Mesenchymal stem cell (in vitro differentiated cells and primary cell): ENCODE data around the gene LYZL6.

Experiments used
- DNase-seq: peaks from one replicate; pipeline ENCODE4 v3.0.0-alpha.2; 2013
- H2AFZ ChIP-seq: one replicate; pipeline ENCODE4 v1.6.1; 2013; ENCODE audit warnings: low read depth, mild to moderate bottlenecking, control low read depth, inconsistent platforms, low read length, moderate library complexity
- H2AK5ac ChIP-seq: 2 replicates; pipeline ENCODE4 v1.6.1; 2013; ENCODE audit warnings: low read length, moderate library complexity, mild to moderate bottlenecking, inconsistent platforms; ENCODE audit not compliant: severe bottlenecking
- H2BK120ac ChIP-seq: one replicate; pipeline ENCODE4 v1.6.1; 2013; ENCODE audit warnings: low read depth, mild to moderate bottlenecking, inconsistent platforms, low read length, moderate library complexity
- H2BK12ac ChIP-seq, 2 experiments: one replicate each; pipeline ENCODE4 v1.6.1; 2013; ENCODE audit warnings: inconsistent platforms in 2 of 2, low read length in 2 of 2, mild to moderate bottlenecking in 2 of 2, moderate library complexity in 2 of 2, control low read depth in 1 of 2
- H2BK15ac ChIP-seq: one replicate; pipeline ENCODE4 v1.6.1; 2013; ENCODE audit warnings: mild to moderate bottlenecking, low read depth, inconsistent platforms; ENCODE audit not compliant: poor library complexity, severe bottlenecking
- H2BK5ac ChIP-seq: 2 replicates; pipeline ENCODE4 v1.6.1; 2013; ENCODE audit warnings: low read depth, mild to moderate bottlenecking, low read length, control low read depth, inconsistent platforms; ENCODE audit not compliant: poor library complexity, severe bottlenecking
- H3K14ac ChIP-seq, 2 experiments: one replicate each; pipeline ENCODE4 v1.6.1; 2013; ENCODE audit warnings: inconsistent platforms in 2 of 2, low read length in 2 of 2, control low read depth in 1 of 2, mild to moderate bottlenecking in 1 of 2, moderate library complexity in 1 of 2
- H3K18ac ChIP-seq, 2 experiments: one replicate each; pipeline ENCODE4 v1.6.1; 2013; ENCODE audit warnings: inconsistent platforms in 2 of 2, low read length in 2 of 2, control low read depth in 1 of 2, low read depth in 1 of 2, mild to moderate bottlenecking in 1 of 2
- H3K23ac ChIP-seq, 2 experiments: one replicate each; pipeline ENCODE4 v1.6.1; 2013; ENCODE audit warnings: inconsistent platforms in 2 of 2, low read length in 2 of 2, mild to moderate bottlenecking in 2 of 2, moderate library complexity in 2 of 2, control low read depth in 1 of 2
- H3K27ac ChIP-seq: 2 replicates; pipeline ENCODE4 v1.5.1; 2013; ENCODE audit warnings: mild to moderate bottlenecking, moderate library complexity, low read length, control low read depth, inconsistent platforms; ENCODE audit not compliant: poor library complexity, severe bottlenecking
- H3K27me3 ChIP-seq, 2 experiments: 2 replicates each; pipeline versions ENCODE4 v1.6.1 to v1.7.0; 2013; ENCODE audit warnings: low read length in 2 of 2, mild to moderate bottlenecking in 2 of 2, moderate library complexity in 2 of 2, control low read depth in 1 of 2, inconsistent platforms in 1 of 2; ENCODE audit not compliant: control insufficient read depth in 1 of 2, insufficient read depth in 1 of 2
- H3K36me3 ChIP-seq, 2 experiments: 2 replicates each; pipeline versions ENCODE4 v1.6.1 to v1.7.0; 2013; ENCODE audit warnings: low read length in 2 of 2, control low read depth in 1 of 2, inconsistent platforms in 1 of 2, low read depth in 1 of 2, mild to moderate bottlenecking in 1 of 2; ENCODE audit not compliant: insufficient read depth in 2 of 2, control insufficient read depth in 1 of 2
- H3K4ac ChIP-seq, 2 experiments: one replicate each; pipeline ENCODE4 v1.6.1; 2013; ENCODE audit warnings: inconsistent platforms in 2 of 2, low read length in 2 of 2, mild to moderate bottlenecking in 2 of 2, moderate library complexity in 2 of 2, control low read depth in 1 of 2, low read depth in 1 of 2
- H3K4me1 ChIP-seq: 2 replicates; pipeline ENCODE4 v1.6.1; 2013; ENCODE audit warnings: low read depth, low read length, control low read depth; ENCODE audit not compliant: control insufficient read depth, insufficient read depth
- H3K4me2 ChIP-seq: 2 replicates; pipeline ENCODE4 v1.6.1; 2013; ENCODE audit warnings: low read length, mild to moderate bottlenecking, inconsistent platforms; ENCODE audit not compliant: poor library complexity, severe bottlenecking
- H3K4me3 ChIP-seq, 2 experiments: 2 replicates each; pipeline versions ENCODE4 v1.5.1 to v1.7.0; 2013; ENCODE audit warnings: low read length in 2 of 2, mild to moderate bottlenecking in 2 of 2, control low read depth in 1 of 2, low read depth in 1 of 2; ENCODE audit not compliant: insufficient read depth in 1 of 2
- H3K79me1 ChIP-seq: replicated peaks from 2 replicates; pipeline ENCODE4 v1.6.1; 2013; ENCODE audit warnings: mild to moderate bottlenecking, control low read depth, low read length, inconsistent platforms; ENCODE audit not compliant: poor library complexity, severe bottlenecking
- H3K9ac ChIP-seq: 2 replicates; pipeline ENCODE4 v1.7.0; 2013; ENCODE audit warnings: mild to moderate bottlenecking, low read length, moderate library complexity
- H3K9me3 ChIP-seq: 2 replicates; pipeline ENCODE4 v1.7.0; 2013; ENCODE audit warnings: mild to moderate bottlenecking, low read length; ENCODE audit not compliant: control insufficient read depth
- H4K8ac ChIP-seq: one replicate; pipeline ENCODE4 v1.6.1; 2013; ENCODE audit warnings: inconsistent platforms, mild to moderate bottlenecking, low read length, moderate library complexity
- H4K91ac ChIP-seq: one replicate; pipeline ENCODE4 v1.6.1; 2013; ENCODE audit warnings: mild to moderate bottlenecking, low read length, inconsistent platforms
- WGBS: methylation state at CpG from one replicate; pipeline ENCODE4 v1.1.7; 2013; ENCODE audit warnings: mixed read lengths; 5-methylcytosine and 5-hydroxymethylcytosine counted together

LYZL6 gene

DNA sequence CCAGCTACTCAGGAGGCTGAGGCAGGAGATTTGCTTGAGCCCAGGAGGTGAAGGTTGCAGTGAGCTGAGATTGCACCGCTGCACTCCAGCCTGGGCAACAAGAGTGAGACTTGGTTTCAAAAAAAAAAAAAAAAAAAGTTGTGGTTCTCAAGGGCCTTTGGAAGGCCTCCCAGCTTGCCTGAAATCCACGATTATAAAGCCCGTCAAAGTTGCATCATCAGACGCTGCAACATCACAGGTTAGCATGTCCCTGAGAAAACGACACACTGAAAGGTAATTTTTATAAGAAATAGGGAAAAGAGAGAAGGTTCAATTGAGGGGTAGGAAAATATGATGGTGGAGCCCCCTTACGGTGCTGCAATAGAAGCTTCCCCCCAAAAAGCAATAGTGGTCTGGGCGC is 4.6 kb upstream of the LYZL6 start:
- no peak overlapping the region for H3K4me2 ChIP-seq
- peaks cover 4% of the 10 kb centered on the region for H3K4me1 ChIP-seq
- H3K4me3 ChIP-seq, result no peak overlapping the region
- H4K8ac ChIP-seq, result no peak overlapping the region
- H2AFZ ChIP-seq, result no peak overlapping the region
- no peak overlapping the region for H3K4ac ChIP-seq
- H3K79me1 ChIP-seq, result no peaks in the 10 kb centered on the region
- no peak for DNase-seq
- WGBS, result 92% methylated on average over 7 of the region's 7 CpGs
- no peak overlapping the region for H3K23ac ChIP-seq
- H2BK120ac ChIP-seq, result no peak overlapping the region
- H3K27me3 ChIP-seq, result peaks cover 5 to 21% of the 10 kb centered on the region in 2 experiments
- no peak overlapping the region for H4K91ac ChIP-seq
- H3K9me3 ChIP-seq, result no peaks in the 10 kb centered on the region
- no peak overlapping the region for H3K27ac ChIP-seq
- H3K36me3 ChIP-seq, result no peaks in the 10 kb centered on the region
- H2BK12ac ChIP-seq, result no peak overlapping the region
- H2AK5ac ChIP-seq, result no peak overlapping the region
- H3K18ac ChIP-seq, result no peak overlapping the region
- H2BK15ac ChIP-seq, result no peak overlapping the region
- no peak overlapping the region for H3K9ac ChIP-seq
- H2BK5ac ChIP-seq, result no peak overlapping the region
- no peak overlapping the region for H3K14ac ChIP-seq

DNA sequence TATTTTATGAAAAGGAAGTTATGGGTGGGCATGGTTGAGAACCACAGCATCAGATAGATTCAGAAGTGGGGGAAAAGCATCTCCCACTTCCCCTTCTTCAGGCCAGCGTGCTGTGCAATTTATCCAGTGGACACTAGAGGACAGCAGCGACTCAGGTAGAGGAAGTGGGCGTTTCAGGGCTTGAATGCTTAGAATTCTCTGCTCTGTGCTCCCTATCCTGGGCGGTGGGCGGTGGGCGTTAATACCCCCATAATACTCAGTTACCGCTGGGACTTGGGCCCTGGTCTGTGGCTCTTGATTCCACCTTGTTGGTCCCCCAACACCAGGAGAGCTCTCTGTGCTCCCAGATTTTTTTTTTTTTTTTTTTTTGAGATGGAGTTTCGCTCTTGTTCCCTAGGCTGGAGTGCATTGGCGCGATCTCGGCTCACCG is 3.7 kb upstream of the LYZL6 start:
- H3K4me3 ChIP-seq, result no peak overlapping the region
- no peak overlapping the region for H3K4ac ChIP-seq
- peak overlapping the region; percentile 48 for H3K9ac ChIP-seq
- peaks cover 5 to 23% of the 10 kb centered on the region in 2 experiments for H3K27me3 ChIP-seq
- no peaks in the 10 kb centered on the region for H3K79me1 ChIP-seq
- no peak overlapping the region for H3K4me2 ChIP-seq
- no peak overlapping the region for H2AFZ ChIP-seq
- H3K4me1 ChIP-seq, result peaks cover 4% of the 10 kb centered on the region
- no peak overlapping the region for H3K23ac ChIP-seq
- no peak overlapping the region for H3K27ac ChIP-seq
- H4K91ac ChIP-seq, result no peak overlapping the region
- H3K9me3 ChIP-seq, result no peaks in the 10 kb centered on the region
- H2BK120ac ChIP-seq, result no peak overlapping the region
- whole genome bisulfite sequencing, result 42% methylated on average over 12 of the region's 12 CpGs
- H2BK12ac ChIP-seq, result no peak overlapping the region
- no peak overlapping the region for H2BK15ac ChIP-seq
- no peak overlapping the region for H2AK5ac ChIP-seq
- H2BK5ac ChIP-seq, result no peak overlapping the region
- H3K36me3 ChIP-seq, result no peaks in the 10 kb centered on the region
- peak; percentile 44 for DNase-seq
- no peak overlapping the region for H3K14ac ChIP-seq
- H4K8ac ChIP-seq, result no peak overlapping the region
- H3K18ac ChIP-seq, result no peak overlapping the region

DNA sequence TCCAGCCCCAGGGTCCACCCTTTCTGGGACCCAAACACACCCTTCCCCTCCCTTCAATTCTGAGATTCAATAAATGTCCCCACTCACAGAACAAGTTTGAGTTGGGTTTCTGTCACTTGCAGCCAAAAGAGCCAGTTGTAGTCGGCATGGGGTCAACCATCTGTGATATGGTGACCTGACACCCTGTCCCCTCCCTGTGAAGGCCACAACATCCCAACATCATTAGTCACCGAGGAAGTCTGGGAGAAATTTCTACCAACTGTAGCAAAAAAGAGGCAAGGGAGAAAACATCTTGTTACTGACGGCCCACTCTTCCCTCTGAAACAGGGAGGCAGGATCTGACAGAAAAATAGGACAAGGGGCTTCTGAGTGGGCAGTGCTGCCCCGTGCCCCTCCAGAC is 638 bp upstream of the LYZL6 start:
- no peaks in the 10 kb centered on the region for H3K9me3 ChIP-seq
- 71% methylated on average over 4 of the region's 4 CpGs for WGBS
- no peaks in the 10 kb centered on the region for H3K36me3 ChIP-seq
- no peak overlapping the region for H3K9ac ChIP-seq
- H3K4me1 ChIP-seq, result peaks cover 4% of the 10 kb centered on the region
- no peak overlapping the region for H3K14ac ChIP-seq
- no peak overlapping the region for H3K4me2 ChIP-seq
- no peak overlapping the region for H3K4ac ChIP-seq
- H3K23ac ChIP-seq, result no peak overlapping the region
- DNase-seq, result no peak
- no peaks in the 10 kb centered on the region for H3K79me1 ChIP-seq
- H2AK5ac ChIP-seq, result no peak overlapping the region
- no peak overlapping the region for H4K8ac ChIP-seq
- no peak overlapping the region for H2BK120ac ChIP-seq
- H2BK15ac ChIP-seq, result no peak overlapping the region
- H3K4me3 ChIP-seq, result no peak overlapping the region
- H2BK12ac ChIP-seq, result no peak overlapping the region
- H4K91ac ChIP-seq, result no peak overlapping the region
- H3K27me3 ChIP-seq, result peaks cover 0 to 12% of the 10 kb centered on the region in 2 experiments
- H2BK5ac ChIP-seq, result no peak overlapping the region
- H2AFZ ChIP-seq, result no peak overlapping the region
- H3K27ac ChIP-seq, result no peak overlapping the region
- no peak overlapping the region for H3K18ac ChIP-seq

DNA sequence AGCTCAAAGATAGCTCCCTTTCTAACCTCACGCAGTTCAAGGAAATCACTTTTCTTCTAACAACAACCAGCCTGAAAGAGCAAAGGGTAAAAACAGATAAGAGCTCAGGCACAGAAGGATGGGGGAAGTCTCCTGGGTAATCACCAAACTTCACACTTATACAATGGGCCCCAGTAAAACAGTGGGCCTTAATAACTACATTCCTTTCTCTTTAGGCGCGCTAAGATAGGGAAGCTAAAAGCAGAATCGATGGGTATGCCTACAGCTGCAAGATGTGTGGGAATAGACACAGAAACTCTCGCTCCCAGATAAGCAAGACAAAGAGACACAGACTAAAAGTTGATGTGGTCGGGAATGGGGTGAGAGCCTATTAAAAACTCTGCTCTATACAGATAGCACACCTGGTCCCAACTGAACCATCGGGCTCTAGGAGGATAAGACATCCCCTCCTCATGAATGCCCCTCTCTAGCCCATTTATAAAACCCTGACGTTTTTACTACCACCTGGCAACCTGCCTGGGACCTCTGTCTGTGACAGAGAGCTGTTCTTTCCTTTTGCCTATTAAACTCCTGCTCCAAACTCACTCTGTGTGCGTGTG is 826 bp downstream of the LYZL6 start:
- H3K79me1 ChIP-seq, result no peaks in the 10 kb centered on the region
- no peak overlapping the region for H2BK120ac ChIP-seq
- no peak overlapping the region for H2AFZ ChIP-seq
- no peak overlapping the region for H2AK5ac ChIP-seq
- H3K27me3 ChIP-seq, result peaks cover 0 to 12% of the 10 kb centered on the region in 2 experiments
- H3K9me3 ChIP-seq, result no peaks in the 10 kb centered on the region
- DNase-seq, result no peak
- no peaks in the 10 kb centered on the region for H3K36me3 ChIP-seq
- no peak overlapping the region for H2BK5ac ChIP-seq
- H3K23ac ChIP-seq, result no peak overlapping the region
- H3K4ac ChIP-seq, result no peak overlapping the region
- H3K4me1 ChIP-seq, result peaks cover 4% of the 10 kb centered on the region
- no peak overlapping the region for H3K14ac ChIP-seq
- 81% methylated on average over 8 of the region's 9 CpGs for WGBS
- H3K27ac ChIP-seq, result no peak overlapping the region
- H4K91ac ChIP-seq, result no peak overlapping the region
- H3K18ac ChIP-seq, result no peak overlapping the region
- no peak overlapping the region for H3K4me3 ChIP-seq
- H2BK15ac ChIP-seq, result no peak overlapping the region
- H3K9ac ChIP-seq, result no peak overlapping the region
- H2BK12ac ChIP-seq, result no peak overlapping the region
- H3K4me2 ChIP-seq, result no peak overlapping the region
- H4K8ac ChIP-seq, result no peak overlapping the region
